Liver (tissue), 9 donors: ENCODE results near the gene SNAPC3. TPM values are rescaled to one million over a fixed set of nuclear protein-coding genes. Genes with fewer than 3 reads are reported as not detected.

Source experiments
- DNase-seq: peaks from one replicate; pipeline ENCODE4 v3.0.0-alpha.2; 2017; ENCODE audit warnings: low spot score
- H3K27ac ChIP-seq, 2 donors: one replicate each; pipeline ENCODE4 v1.7.0; 2013; ENCODE audit warnings: inconsistent platforms in 2 of 2, low read length in 2 of 2, control low read depth in 1 of 2, low read depth in 1 of 2, mild to moderate bottlenecking in 1 of 2
- H3K27me3 ChIP-seq, 4 donors: one replicate each; pipeline versions ENCODE4 v1.6.1 to v1.7.0; 2013; ENCODE audit warnings: low read length in 3 of 4, inconsistent platforms in 1 of 4, mild to moderate bottlenecking in 1 of 4, moderate library complexity in 1 of 4; ENCODE audit not compliant: control insufficient read depth in 4 of 4, insufficient read depth in 4 of 4
- H3K36me3 ChIP-seq, 4 donors: one replicate each; pipeline versions ENCODE4 v1.6.1 to v1.7.0; 2013; ENCODE audit warnings: low read length in 3 of 4, mild to moderate bottlenecking in 3 of 4, low read depth in 1 of 4, moderate library complexity in 1 of 4; ENCODE audit not compliant: control insufficient read depth in 4 of 4, insufficient read depth in 3 of 4
- H3K4me1 ChIP-seq, 4 donors: one replicate each; pipeline versions ENCODE4 v1.6.1 to v1.7.0; 2013; ENCODE audit warnings: low read length in 3 of 4, mild to moderate bottlenecking in 3 of 4, moderate library complexity in 1 of 4; ENCODE audit not compliant: control insufficient read depth in 4 of 4, insufficient read depth in 4 of 4
- H3K4me3 ChIP-seq, 3 donors: one replicate each; pipeline versions ENCODE4 v1.6.1 to v1.7.0; 2013; ENCODE audit warnings: low read length in 3 of 3, control low read depth in 1 of 3, low read depth in 1 of 3, mild to moderate bottlenecking in 1 of 3
- H3K9ac ChIP-seq, 2 donors: one replicate each; pipeline ENCODE4 v1.7.0; 2013; ENCODE audit warnings: low read length in 2 of 2, mild to moderate bottlenecking in 2 of 2, moderate library complexity in 2 of 2, control low read depth in 1 of 2, low read depth in 1 of 2
- H3K9me3 ChIP-seq, 4 donors: one replicate each; pipeline versions ENCODE4 v1.6.1 to v1.7.0; 2013; ENCODE audit warnings: low read length in 3 of 4; ENCODE audit not compliant: control insufficient read depth in 4 of 4
- CTCF ChIP-seq: fragments of 150-350 bp; IDR thresholded peaks from 2 replicates; pipeline ENCODE4 v1.5.1; 2017; ENCODE audit warnings: improper control_type of control experiment, low read depth, low read length; ENCODE audit not compliant: missing input control
- FOXA2 ChIP-seq: IDR thresholded peaks from 2 replicates; pipeline ENCODE4 v1.6.1; 2016; ENCODE audit warnings: antibody characterized with exemption
- GABPA ChIP-seq, 2 donors: IDR thresholded peaks in 1 of 2; conservative IDR thresholded peaks in 1 of 2; 2 replicates each; pipeline ENCODE4 v1.6.1; 2016; ENCODE audit warnings: antibody characterized with exemption in 2 of 2, mild to moderate bottlenecking in 1 of 2, moderate library complexity in 1 of 2
- HNF4A ChIP-seq, 2 donors: conservative IDR thresholded peaks; 2 replicates each; pipeline ENCODE4 v1.6.1; 2016; ENCODE audit warnings: antibody characterized with exemption in 2 of 2, mild to moderate bottlenecking in 2 of 2
- HNF4G ChIP-seq: IDR thresholded peaks from 2 replicates; pipeline ENCODE4 v1.6.1; 2016; ENCODE audit warnings: antibody characterized with exemption
- JUND ChIP-seq, 2 donors: IDR thresholded peaks; 2 replicates each; pipeline ENCODE4 v1.6.1; 2016; ENCODE audit warnings: antibody characterized with exemption in 2 of 2
- NR2F2 ChIP-seq: IDR thresholded peaks from 2 replicates; pipeline ENCODE4 v1.6.1; 2016; ENCODE audit warnings: antibody characterized with exemption
- RAD21 ChIP-seq, 2 donors: IDR thresholded peaks; 2 replicates each; pipeline ENCODE4 v1.6.1; 2016; ENCODE audit warnings: antibody characterized with exemption in 2 of 2, mild to moderate bottlenecking in 2 of 2
- RXRA ChIP-seq, 2 donors: IDR thresholded peaks; 2 replicates each; pipeline ENCODE4 v1.6.1; 2017 to 2018; ENCODE audit warnings: antibody characterized with exemption in 2 of 2, mild to moderate bottlenecking in 1 of 2
- SP1 ChIP-seq: IDR thresholded peaks from 2 replicates; pipeline ENCODE4 v1.6.1; 2018; ENCODE audit warnings: antibody characterized with exemption, mild to moderate bottlenecking
- TAF1 ChIP-seq: conservative IDR thresholded peaks from 2 replicates; pipeline ENCODE4 v1.6.1; 2016; ENCODE audit warnings: antibody characterized with exemption, mild to moderate bottlenecking
- YY1 ChIP-seq: IDR thresholded peaks from 2 replicates; pipeline ENCODE4 v1.6.1; 2016; ENCODE audit warnings: antibody characterized with exemption, mild to moderate bottlenecking
- WGBS: extraction: QIAGEN DNeasy Blood & Tissue Kit; methylation state at CpG from one replicate; pipeline ENCODE4 v1.1.7; 2013; 5-methylcytosine and 5-hydroxymethylcytosine counted together
- polyA plus RNA-seq, 2 donors: library from polyadenylated mRNA; stranded (reverse) in 1 of 2; unstranded in 1 of 2; fragments of 200-250 nt in 1 of 2; fragments of >200 nt in 1 of 2; fragmentation: Nextera tagmentation in 1 of 2; extraction: Ambion mirVana in 1 of 2; gene quantifications; one replicate each; pipeline versions ENCODE4 v1.2.1 to v1.2.3, GENCODE V29; 2013 to 2015
- total RNA-seq, 2 donors: library from RNA; depleted of rRNA; stranded (reverse); fragments of >200 nt; gene quantifications; one replicate each; pipeline ENCODE4 v1.2.3, GENCODE V29; 2014
- TF ChIP-seq, protein P1 (sequence below): IDR thresholded peaks from 2 replicates; pipeline ENCODE4 v1.6.1; 2016; ENCODE audit warnings: antibody characterized with exemption, mild to moderate bottlenecking
- TF ChIP-seq, protein P2 (sequence below): IDR thresholded peaks from 2 replicates; pipeline ENCODE4 v1.6.1; 2016; ENCODE audit warnings: antibody characterized with exemption
- donor health status: healthy.
- donor health status: healthy.
- donor health status: healthy.
- donor health status: healthy.
- donor health status: healthy.

The SNAPC3 gene
- total and polyA plus RNA-seq, 4 donors, result 7.4 to 19.6 (median 13.5) TPM

DNA sequence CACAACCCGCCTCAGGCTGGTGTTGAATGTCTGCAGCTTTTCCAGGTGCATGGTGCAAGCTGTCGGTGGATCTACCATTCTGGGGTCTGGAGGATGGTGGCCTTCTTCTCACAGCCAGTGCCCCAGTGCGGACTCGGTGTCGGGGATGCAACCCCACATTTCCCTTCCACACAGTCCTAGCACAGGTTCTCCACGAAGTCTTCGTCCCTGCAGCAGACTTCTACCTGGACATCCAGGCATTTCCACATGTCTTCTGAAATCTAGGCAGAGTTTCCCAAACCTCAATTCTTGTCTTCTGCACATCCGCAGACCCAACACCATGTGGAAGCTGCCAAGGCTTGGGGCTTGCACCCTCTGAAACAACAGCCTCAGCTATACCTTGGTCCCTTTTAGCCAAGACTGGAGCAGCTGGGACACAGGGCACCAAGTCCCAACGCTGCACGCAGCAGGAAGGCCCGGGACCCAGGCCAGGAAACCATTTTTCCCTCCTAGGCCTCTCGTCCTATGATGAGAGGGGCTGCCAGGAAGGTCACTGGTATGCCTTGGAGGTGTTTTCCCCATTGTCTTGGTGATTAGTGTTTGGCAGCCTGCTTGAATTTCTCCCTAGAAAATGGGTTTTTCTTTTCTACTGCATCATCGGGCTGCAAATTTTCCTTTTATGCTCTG, 69.9 kb downstream of the SNAPC3 start:
- TF ChIP-seq, protein P1, sequence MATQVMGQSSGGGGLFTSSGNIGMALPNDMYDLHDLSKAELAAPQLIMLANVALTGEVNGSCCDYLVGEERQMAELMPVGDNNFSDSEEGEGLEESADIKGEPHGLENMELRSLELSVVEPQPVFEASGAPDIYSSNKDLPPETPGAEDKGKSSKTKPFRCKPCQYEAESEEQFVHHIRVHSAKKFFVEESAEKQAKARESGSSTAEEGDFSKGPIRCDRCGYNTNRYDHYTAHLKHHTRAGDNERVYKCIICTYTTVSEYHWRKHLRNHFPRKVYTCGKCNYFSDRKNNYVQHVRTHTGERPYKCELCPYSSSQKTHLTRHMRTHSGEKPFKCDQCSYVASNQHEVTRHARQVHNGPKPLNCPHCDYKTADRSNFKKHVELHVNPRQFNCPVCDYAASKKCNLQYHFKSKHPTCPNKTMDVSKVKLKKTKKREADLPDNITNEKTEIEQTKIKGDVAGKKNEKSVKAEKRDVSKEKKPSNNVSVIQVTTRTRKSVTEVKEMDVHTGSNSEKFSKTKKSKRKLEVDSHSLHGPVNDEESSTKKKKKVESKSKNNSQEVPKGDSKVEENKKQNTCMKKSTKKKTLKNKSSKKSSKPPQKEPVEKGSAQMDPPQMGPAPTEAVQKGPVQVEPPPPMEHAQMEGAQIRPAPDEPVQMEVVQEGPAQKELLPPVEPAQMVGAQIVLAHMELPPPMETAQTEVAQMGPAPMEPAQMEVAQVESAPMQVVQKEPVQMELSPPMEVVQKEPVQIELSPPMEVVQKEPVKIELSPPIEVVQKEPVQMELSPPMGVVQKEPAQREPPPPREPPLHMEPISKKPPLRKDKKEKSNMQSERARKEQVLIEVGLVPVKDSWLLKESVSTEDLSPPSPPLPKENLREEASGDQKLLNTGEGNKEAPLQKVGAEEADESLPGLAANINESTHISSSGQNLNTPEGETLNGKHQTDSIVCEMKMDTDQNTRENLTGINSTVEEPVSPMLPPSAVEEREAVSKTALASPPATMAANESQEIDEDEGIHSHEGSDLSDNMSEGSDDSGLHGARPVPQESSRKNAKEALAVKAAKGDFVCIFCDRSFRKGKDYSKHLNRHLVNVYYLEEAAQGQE, result no peak
- TF ChIP-seq SP1 (no peak), HNF4A (conservative IDR thresholded peaks at IDR 0.05) (no peak), GABPA (IDR thresholded peaks at IDR 0.05 in 1 of 2, conservative IDR thresholded peaks at IDR 0.05 in 1 of 2) (no peak), NR2F2 (no peak), RAD21 (IDR thresholded peaks at IDR 0.05) (no peak), CTCF (no peak), RXRA (IDR thresholded peaks at IDR 0.05) (no peak), FOXA2 (no peak), HNF4G (no peak), TAF1 (no peak), YY1 (no peak), JUND (IDR thresholded peaks at IDR 0.05) (no peak)
- TF ChIP-seq, protein P2, sequence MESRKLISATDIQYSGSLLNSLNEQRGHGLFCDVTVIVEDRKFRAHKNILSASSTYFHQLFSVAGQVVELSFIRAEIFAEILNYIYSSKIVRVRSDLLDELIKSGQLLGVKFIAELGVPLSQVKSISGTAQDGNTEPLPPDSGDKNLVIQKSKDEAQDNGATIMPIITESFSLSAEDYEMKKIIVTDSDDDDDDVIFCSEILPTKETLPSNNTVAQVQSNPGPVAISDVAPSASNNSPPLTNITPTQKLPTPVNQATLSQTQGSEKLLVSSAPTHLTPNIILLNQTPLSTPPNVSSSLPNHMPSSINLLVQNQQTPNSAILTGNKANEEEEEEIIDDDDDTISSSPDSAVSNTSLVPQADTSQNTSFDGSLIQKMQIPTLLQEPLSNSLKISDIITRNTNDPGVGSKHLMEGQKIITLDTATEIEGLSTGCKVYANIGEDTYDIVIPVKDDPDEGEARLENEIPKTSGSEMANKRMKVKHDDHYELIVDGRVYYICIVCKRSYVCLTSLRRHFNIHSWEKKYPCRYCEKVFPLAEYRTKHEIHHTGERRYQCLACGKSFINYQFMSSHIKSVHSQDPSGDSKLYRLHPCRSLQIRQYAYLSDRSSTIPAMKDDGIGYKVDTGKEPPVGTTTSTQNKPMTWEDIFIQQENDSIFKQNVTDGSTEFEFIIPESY, result no peak
- no peak overlapping the region for H3K4me3 ChIP-seq
- peaks cover 0 to 6% (median under 1%) of the 10 kb centered on the region in 4 donors for H3K4me1 ChIP-seq
- no peak overlapping the region for H3K27ac ChIP-seq
- no peaks in the 10 kb centered on the region for H3K27me3 ChIP-seq
- peaks cover 0 to 4% (median 0%) of the 10 kb centered on the region in 4 donors for H3K36me3 ChIP-seq
- 95% methylated on average over 13 of the region's 13 CpGs for WGBS
- H3K9ac ChIP-seq, result no peak overlapping the region
- no peak for DNase-seq
- no peaks in the 10 kb centered on the region for H3K9me3 ChIP-seq

DNA sequence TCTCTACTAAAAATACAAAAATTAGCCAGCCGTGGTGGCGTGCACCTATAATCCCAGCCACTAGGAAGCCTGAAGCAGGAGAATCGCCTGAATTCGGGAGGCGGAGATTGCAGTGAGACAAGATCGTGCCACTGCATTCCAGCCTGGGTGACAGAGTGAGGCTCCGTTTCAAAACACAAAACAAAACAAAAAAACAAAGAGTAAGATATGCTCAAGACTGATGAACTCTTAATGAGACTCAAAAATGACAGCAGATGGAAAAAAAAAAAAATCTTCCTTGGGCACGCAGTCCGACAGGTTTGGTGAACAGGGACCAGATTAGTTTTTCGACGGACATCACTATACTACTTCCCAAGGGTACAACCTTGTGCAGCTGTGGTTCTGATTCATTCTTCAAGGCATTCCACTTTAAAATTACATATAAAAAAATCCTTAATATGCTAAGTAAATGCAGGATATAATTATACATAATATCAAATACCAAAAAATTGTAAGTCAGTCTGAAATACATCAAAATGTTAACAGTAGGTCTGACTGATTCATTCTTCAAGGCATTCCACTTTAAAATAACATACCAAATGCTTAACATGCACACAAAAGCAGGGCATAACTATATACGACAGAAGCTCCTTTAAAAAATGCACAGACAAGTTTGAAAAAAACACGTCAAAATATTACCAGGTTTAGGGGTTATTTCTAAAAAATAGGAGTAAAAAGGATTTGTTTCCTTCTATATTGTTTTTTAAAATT, 75.7 kb downstream of the SNAPC3 start:
- no peak overlapping the region for H3K27ac ChIP-seq
- H3K9ac ChIP-seq, result no peak overlapping the region
- WGBS, result 97% methylated on average over 13 of the region's 13 CpGs
- TF ChIP-seq, protein P2, result no peak
- no peak overlapping the region for H3K4me3 ChIP-seq
- peaks cover 0 to 2% (median 0%) of the 10 kb centered on the region in 4 donors for H3K4me1 ChIP-seq
- H3K27me3 ChIP-seq, result no peaks in the 10 kb centered on the region
- peaks cover 0 to 5% (median 4%) of the 10 kb centered on the region in 4 donors for H3K36me3 ChIP-seq
- H3K9me3 ChIP-seq, result no peaks in the 10 kb centered on the region
- no peak for DNase-seq
